ENCODE measurements around the gene CASP3. TPM values are rescaled to one million over a fixed set of nuclear protein-coding genes. Genes with fewer than 3 reads are reported as not detected.

The CASP3 gene
- polyA plus RNA-seq, 1 donor, result 53.4 TPM

- Histone ChIP-seq H3K27me3 (ENCODE audit: control insufficient read depth, insufficient read depth, low read length) (no peaks in the 10 kb centered on the region), H3K4me1 (ENCODE audit: control insufficient read depth, insufficient read depth, low read length) (peaks cover 16% of the 10 kb centered on the region), H3K36me3 (ENCODE audit: control insufficient read depth, insufficient read depth, low read length) (no peaks in the 10 kb centered on the region), H3K27ac (ENCODE audit: low read length) (no peak overlapping the region), H3K9me3 (ENCODE audit: control insufficient read depth, low read depth, low read length) (no peaks in the 10 kb centered on the region), H3K4me3 (ENCODE audit: low read length) (no peak overlapping the region)
- 88% methylated on average over 2 of the region's 8 CpGs for WGBS (ENCODE audit: insufficient coverage, low lambda C conversion rate)
- DNase-seq, result no peak
Observed at GRCh38 chr4:184651899-184652298, 2.7 kb upstream of the CASP3 start.

GRCh38 chr4:184649971-184650855, 966 bp upstream of the CASP3 start:
- H3K27me3 ChIP-seq (ENCODE audit: control insufficient read depth, insufficient read depth, low read length), result no peaks in the 10 kb centered on the region
- H3K27ac ChIP-seq (ENCODE audit: low read length), result peak overlapping the region; percentile 98
- peaks cover 4% of the 10 kb centered on the region for H3K36me3 ChIP-seq (ENCODE audit: control insufficient read depth, insufficient read depth, low read length)
- peak overlapping the region; percentile 93 for H3K4me3 ChIP-seq (ENCODE audit: low read length)
- 0% methylated on average over 1 of the region's 21 CpGs for WGBS (ENCODE audit: insufficient coverage, low lambda C conversion rate)
- no peaks in the 10 kb centered on the region for H3K9me3 ChIP-seq (ENCODE audit: control insufficient read depth, low read depth, low read length)
- H3K4me1 ChIP-seq (ENCODE audit: control insufficient read depth, insufficient read depth, low read length), result peaks cover 31% of the 10 kb centered on the region
- peak; percentile 38 to 72 for DNase-seq

- DNase-seq, result peak; percentile 21 to 75
- Histone ChIP-seq H3K4me1 (ENCODE audit: control insufficient read depth, insufficient read depth, low read length) (peaks cover 31% of the 10 kb centered on the region), H3K27ac (ENCODE audit: low read length) (peak overlapping the region; percentile 98)
Observed at GRCh38 chr4:184648313-184649025, 778 bp downstream of the CASP3 start.

GRCh38 chr4:184648054-184648312, 1.3 kb downstream of the CASP3 start:
- WGBS (ENCODE audit: insufficient coverage, low lambda C conversion rate), result no CpG with 5 or more reads among the region's 6 CpGs
- Histone ChIP-seq H3K27ac (ENCODE audit: low read length) (peak overlapping the region; percentile 98), H3K36me3 (ENCODE audit: control insufficient read depth, insufficient read depth, low read length) (peaks cover 7% of the 10 kb centered on the region), H3K9me3 (ENCODE audit: control insufficient read depth, low read depth, low read length) (no peaks in the 10 kb centered on the region), H3K27me3 (ENCODE audit: control insufficient read depth, insufficient read depth, low read length) (no peaks in the 10 kb centered on the region), H3K4me3 (ENCODE audit: low read length) (peak overlapping the region; percentile 87), H3K4me1 (ENCODE audit: control insufficient read depth, insufficient read depth, low read length) (peaks cover 31% of the 10 kb centered on the region)
- DNase-seq, result peak; percentile 31 to 69

More at GRCh38 chr4:184648313-184649025, 778 bp downstream of the CASP3 start:
- Histone ChIP-seq H3K27me3 (ENCODE audit: control insufficient read depth, insufficient read depth, low read length) (no peaks in the 10 kb centered on the region), H3K4me3 (ENCODE audit: low read length) (peak overlapping the region; percentile 87), H3K36me3 (ENCODE audit: control insufficient read depth, insufficient read depth, low read length) (peaks cover 7% of the 10 kb centered on the region), H3K9me3 (ENCODE audit: control insufficient read depth, low read depth, low read length) (no peaks in the 10 kb centered on the region)
- no CpG with 5 or more reads among the region's 52 CpGs for WGBS (ENCODE audit: insufficient coverage, low lambda C conversion rate)

GRCh38 chr4:184647266-184648053, 1.8 kb downstream of the CASP3 start:
- Histone ChIP-seq H3K4me3 (ENCODE audit: low read length) (peak overlapping the region; percentile 87), H3K9me3 (ENCODE audit: control insufficient read depth, low read depth, low read length) (no peaks in the 10 kb centered on the region), H3K36me3 (ENCODE audit: control insufficient read depth, insufficient read depth, low read length) (peaks cover 9% of the 10 kb centered on the region), H3K27me3 (ENCODE audit: control insufficient read depth, insufficient read depth, low read length) (no peaks in the 10 kb centered on the region), H3K27ac (ENCODE audit: low read length) (peak overlapping the region; percentile 98), H3K4me1 (ENCODE audit: control insufficient read depth, insufficient read depth, low read length) (peaks cover 31% of the 10 kb centered on the region)
- no CpG with 5 or more reads among the region's 7 CpGs for WGBS (ENCODE audit: insufficient coverage, low lambda C conversion rate)
- peak; percentile 23 to 71 for DNase-seq

GRCh38 chr4:184645904-184646610, 3.2 kb downstream of the CASP3 start:
- Histone ChIP-seq H3K36me3 (ENCODE audit: control insufficient read depth, insufficient read depth, low read length) (peaks cover 17% of the 10 kb centered on the region), H3K4me1 (ENCODE audit: control insufficient read depth, insufficient read depth, low read length) (peaks cover 31% of the 10 kb centered on the region), H3K4me3 (ENCODE audit: low read length) (no peak overlapping the region), H3K27ac (ENCODE audit: low read length) (peak overlapping the region; percentile 98), H3K9me3 (ENCODE audit: control insufficient read depth, low read depth, low read length) (no peaks in the 10 kb centered on the region), H3K27me3 (ENCODE audit: control insufficient read depth, insufficient read depth, low read length) (no peaks in the 10 kb centered on the region)
- peak; percentile 45 to 78 for DNase-seq
- 30% methylated on average over 2 of the region's 6 CpGs for WGBS (ENCODE audit: insufficient coverage, low lambda C conversion rate)

- no peaks in the 10 kb centered on the region for H3K27me3 ChIP-seq (ENCODE audit: control insufficient read depth, insufficient read depth, low read length)
- H3K36me3 ChIP-seq (ENCODE audit: control insufficient read depth, insufficient read depth, low read length), result peaks cover 21% of the 10 kb centered on the region
- H3K4me1 ChIP-seq (ENCODE audit: control insufficient read depth, insufficient read depth, low read length), result peaks cover 23% of the 10 kb centered on the region
- no peak for DNase-seq
- no peak overlapping the region for H3K27ac ChIP-seq (ENCODE audit: low read length)
- no CpG with 5 or more reads among the region's 9 CpGs for WGBS (ENCODE audit: insufficient coverage, low lambda C conversion rate)
- no peaks in the 10 kb centered on the region for H3K9me3 ChIP-seq (ENCODE audit: control insufficient read depth, low read depth, low read length)
- H3K4me3 ChIP-seq (ENCODE audit: low read length), result no peak overlapping the region
Observed at GRCh38 chr4:184644553-184645307, 4.5 kb downstream of the CASP3 start.

- H3K9me3 ChIP-seq (ENCODE audit: control insufficient read depth, low read depth, low read length), result no peaks in the 10 kb centered on the region
- DNase-seq, result no peak
- peaks cover 23% of the 10 kb centered on the region for H3K4me1 ChIP-seq (ENCODE audit: control insufficient read depth, insufficient read depth, low read length)
- H3K4me3 ChIP-seq (ENCODE audit: low read length), result no peak overlapping the region
- H3K36me3 ChIP-seq (ENCODE audit: control insufficient read depth, insufficient read depth, low read length), result peaks cover 29% of the 10 kb centered on the region
- WGBS (ENCODE audit: insufficient coverage, low lambda C conversion rate), result no CpG with 5 or more reads among the region's 1 CpG
- no peaks in the 10 kb centered on the region for H3K27me3 ChIP-seq (ENCODE audit: control insufficient read depth, insufficient read depth, low read length)
- H3K27ac ChIP-seq (ENCODE audit: low read length), result no peak overlapping the region
Observed at GRCh38 chr4:184643731-184644130, 5.5 kb downstream of the CASP3 start.

- peaks cover 11% of the 10 kb centered on the region for H3K4me1 ChIP-seq (ENCODE audit: control insufficient read depth, insufficient read depth, low read length)
- H3K36me3 ChIP-seq (ENCODE audit: control insufficient read depth, insufficient read depth, low read length), result peaks cover 44% of the 10 kb centered on the region
- no peaks in the 10 kb centered on the region for H3K27me3 ChIP-seq (ENCODE audit: control insufficient read depth, insufficient read depth, low read length)
- peaks cover 4% of the 10 kb centered on the region for H3K9me3 ChIP-seq (ENCODE audit: control insufficient read depth, low read depth, low read length)
- DNase-seq, result no peak
- WGBS (ENCODE audit: insufficient coverage, low lambda C conversion rate), result 100% methylated on average over 1 of the region's 5 CpGs
- H3K27ac ChIP-seq (ENCODE audit: low read length), result no peak overlapping the region
- H3K4me3 ChIP-seq (ENCODE audit: low read length), result no peak overlapping the region
Observed at GRCh38 chr4:184641451-184641850, 7.8 kb downstream of the CASP3 start.

Data from large intestine (tissue), 3 donors.